ENCODE data around the gene RAPGEFL1. TPM values are rescaled to one million over a fixed set of nuclear protein-coding genes. Genes with fewer than 3 reads are reported as not detected.

Gene RAPGEFL1
- total and polyA plus RNA-seq, 2 experiments from 2014 or later: 10.6 to 12.2 TPM

GRCh38 chr17:40174514-40174913 lies 2.8 kb upstream of the RAPGEFL1 start:
- Histone ChIP-seq H3K27ac (no peak overlapping the region), H3K9me3 (ENCODE audit: low read depth) (no peaks in the 10 kb centered on the region), H3K36me3 (peaks cover 22% of the 10 kb centered on the region), H3K4me3 (no peak overlapping the region), H3K27me3 (no peaks in the 10 kb centered on the region), H3K4me1 (ENCODE audit: low read depth) (no peaks in the 10 kb centered on the region)
- no peak for TF ChIP-seq CTCF (IDR thresholded peaks at IDR 0.05; ENCODE audit: low read depth, low read length)
- DNase-seq (ENCODE audit: low read depth in 1 of 2, low spot score in 1 of 2): no peak

- TF ChIP-seq CTCF (IDR thresholded peaks at IDR 0.05; ENCODE audit: low read depth, low read length): no peak
- Histone ChIP-seq H3K4me1 (ENCODE audit: low read depth) (no peaks in the 10 kb centered on the region), H3K27me3 (no peaks in the 10 kb centered on the region), H3K9me3 (ENCODE audit: low read depth) (no peaks in the 10 kb centered on the region), H3K36me3 (peaks cover 9% of the 10 kb centered on the region), H3K4me3 (no peak overlapping the region), H3K27ac (no peak overlapping the region)
- no peak for DNase-seq (ENCODE audit: low read depth in 1 of 2, low spot score in 1 of 2)
Measured at GRCh38 chr17:40175928-40176753, 1.1 kb upstream of the RAPGEFL1 start.

GRCh38 chr17:40176754-40177110 lies 538 bp upstream of the RAPGEFL1 start:
- H3K9me3 ChIP-seq (ENCODE audit: low read depth): no peaks in the 10 kb centered on the region
- no peak for TF ChIP-seq CTCF (IDR thresholded peaks at IDR 0.05; ENCODE audit: low read depth, low read length)
- no peaks in the 10 kb centered on the region for H3K27me3 ChIP-seq
- H3K27ac ChIP-seq: no peak overlapping the region
- peaks cover 3% of the 10 kb centered on the region for H3K36me3 ChIP-seq
- H3K4me1 ChIP-seq (ENCODE audit: low read depth): no peaks in the 10 kb centered on the region
- no peak overlapping the region for H3K4me3 ChIP-seq
- DNase-seq (ENCODE audit: low read depth in 1 of 2, low spot score in 1 of 2): no peak

- Histone ChIP-seq H3K27me3 (no peaks in the 10 kb centered on the region), H3K4me1 (ENCODE audit: low read depth) (peaks cover 13% of the 10 kb centered on the region), H3K9me3 (ENCODE audit: low read depth) (no peaks in the 10 kb centered on the region), H3K4me3 (peak overlapping the region; percentile 41), H3K36me3 (no peaks in the 10 kb centered on the region), H3K27ac (no peak overlapping the region)
- DNase-seq (ENCODE audit: low read depth in 1 of 2, low spot score in 1 of 2): peak in 1 of 2 donors; percentile 39
- TF ChIP-seq CTCF (IDR thresholded peaks at IDR 0.05; ENCODE audit: low read depth, low read length): no peak
Measured at GRCh38 chr17:40178021-40178601, 841 bp downstream of the RAPGEFL1 start.

GRCh38 chr17:40178660-40179059 lies 1.4 kb downstream of the RAPGEFL1 start:
- Histone ChIP-seq H3K27me3 (no peaks in the 10 kb centered on the region), H3K9me3 (ENCODE audit: low read depth) (no peaks in the 10 kb centered on the region), H3K27ac (no peak overlapping the region), H3K4me3 (no peak overlapping the region), H3K36me3 (no peaks in the 10 kb centered on the region), H3K4me1 (ENCODE audit: low read depth) (peaks cover 14% of the 10 kb centered on the region)
- DNase-seq (ENCODE audit: low read depth in 1 of 2, low spot score in 1 of 2): no peak
- no peak for TF ChIP-seq CTCF (IDR thresholded peaks at IDR 0.05; ENCODE audit: low read depth, low read length)

All from cardiac muscle cell (in vitro differentiated cells and primary cell).